ENCODE data around the gene DOCK1.

DNA sequence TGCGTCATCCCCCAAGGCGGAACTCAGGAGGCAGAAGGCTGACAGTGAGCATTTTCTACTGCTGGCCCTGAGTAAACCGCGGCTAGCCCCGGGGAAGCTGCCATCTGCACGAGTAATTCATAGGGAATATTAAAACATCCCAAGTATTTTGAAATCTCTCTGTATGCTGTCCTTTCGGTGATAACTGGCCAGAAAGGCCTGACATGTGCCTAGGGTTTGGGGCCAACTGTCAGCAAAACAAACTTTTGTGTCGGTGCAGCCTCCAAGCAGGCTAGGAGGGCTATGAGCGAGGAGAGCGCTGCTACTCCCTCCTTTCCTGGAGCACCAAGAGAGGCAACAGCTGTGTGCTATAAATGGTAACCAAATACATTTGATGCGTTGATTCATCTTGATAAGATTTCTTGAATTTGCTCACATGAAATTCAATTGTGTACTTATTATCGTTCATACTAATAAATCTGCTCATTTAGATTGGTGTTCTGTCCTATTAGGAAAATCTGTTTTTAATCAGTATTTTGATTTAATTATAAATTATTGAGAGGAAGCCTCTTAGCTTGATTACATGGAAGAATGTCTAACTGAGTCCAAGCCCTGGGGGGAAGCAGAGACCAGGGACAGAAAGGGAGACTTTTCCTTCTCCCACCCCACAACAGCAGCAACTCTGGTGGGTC lies 519.5 kb downstream of the DOCK1 start:
- TF ChIP-seq, protein P1, sequence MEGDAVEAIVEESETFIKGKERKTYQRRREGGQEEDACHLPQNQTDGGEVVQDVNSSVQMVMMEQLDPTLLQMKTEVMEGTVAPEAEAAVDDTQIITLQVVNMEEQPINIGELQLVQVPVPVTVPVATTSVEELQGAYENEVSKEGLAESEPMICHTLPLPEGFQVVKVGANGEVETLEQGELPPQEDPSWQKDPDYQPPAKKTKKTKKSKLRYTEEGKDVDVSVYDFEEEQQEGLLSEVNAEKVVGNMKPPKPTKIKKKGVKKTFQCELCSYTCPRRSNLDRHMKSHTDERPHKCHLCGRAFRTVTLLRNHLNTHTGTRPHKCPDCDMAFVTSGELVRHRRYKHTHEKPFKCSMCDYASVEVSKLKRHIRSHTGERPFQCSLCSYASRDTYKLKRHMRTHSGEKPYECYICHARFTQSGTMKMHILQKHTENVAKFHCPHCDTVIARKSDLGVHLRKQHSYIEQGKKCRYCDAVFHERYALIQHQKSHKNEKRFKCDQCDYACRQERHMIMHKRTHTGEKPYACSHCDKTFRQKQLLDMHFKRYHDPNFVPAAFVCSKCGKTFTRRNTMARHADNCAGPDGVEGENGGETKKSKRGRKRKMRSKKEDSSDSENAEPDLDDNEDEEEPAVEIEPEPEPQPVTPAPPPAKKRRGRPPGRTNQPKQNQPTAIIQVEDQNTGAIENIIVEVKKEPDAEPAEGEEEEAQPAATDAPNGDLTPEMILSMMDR (IDR thresholded peaks at IDR 0.05): no peak
- no peak for TF ChIP-seq POLR2A (IDR thresholded peaks at IDR 0.05)
